ENCODE measurements around the gene ARHGEF12. TPM values are rescaled to one million over a fixed set of nuclear protein-coding genes. Genes with fewer than 3 reads are reported as not detected.

The ARHGEF12 gene
- total RNA-seq, 2 donors from 2014 or later = 113 to 132 TPM

DNA sequence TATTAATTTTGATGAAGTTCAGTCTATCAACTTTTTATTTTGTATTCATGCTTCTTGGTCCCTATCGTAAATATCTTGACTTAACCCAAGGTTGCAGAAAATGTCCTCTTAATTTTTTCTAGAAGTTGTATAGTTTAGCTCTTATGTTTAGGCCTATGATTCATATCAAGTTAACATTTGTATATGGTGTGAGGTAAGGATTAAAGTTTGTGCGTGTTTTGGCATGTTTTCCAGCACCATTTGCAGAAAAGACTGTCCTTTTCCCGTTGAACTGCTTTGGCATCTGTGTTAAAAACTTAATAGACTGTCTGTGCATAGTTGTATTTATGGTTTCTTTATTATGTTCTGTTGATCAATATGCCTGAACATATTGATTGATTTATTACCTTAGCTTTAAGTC lies 42.3 kb downstream of the ARHGEF12 start:
- DNase-seq (ENCODE audit: low spot score) (no peak), ATAC-seq (ENCODE audit: insufficient number of reproducible peaks, low FRiP score, low read depth) (no peak)
- H3K4me3 ChIP-seq = no peak overlapping the region
- H3K9me3 ChIP-seq = peaks cover 3% of the 10 kb centered on the region
- H3K36me3 ChIP-seq = no peaks in the 10 kb centered on the region
- no peak for TF ChIP-seq CTCF (IDR thresholded peaks at IDR 0.05)
- H3K27ac ChIP-seq = no peak overlapping the region
- no peaks in the 10 kb centered on the region for H3K27me3 ChIP-seq (replicated peaks; ENCODE audit: insufficient read depth)
- peaks cover 5 to 44% of the 10 kb centered on the region in 2 donors for H3K4me1 ChIP-seq (ENCODE audit: control insufficient read depth in 1 of 2, low read depth in 2 of 2)

- no peak overlapping the region for H3K27ac ChIP-seq
- no peak for DNase-seq (ENCODE audit: low spot score)
- H3K27me3 ChIP-seq (replicated peaks; ENCODE audit: insufficient read depth) = no peaks in the 10 kb centered on the region
- no peak overlapping the region for H3K4me3 ChIP-seq
- peaks cover 22 to 50% of the 10 kb centered on the region in 2 donors for H3K4me1 ChIP-seq (ENCODE audit: control insufficient read depth in 1 of 2, low read depth in 2 of 2)
- H3K36me3 ChIP-seq = no peaks in the 10 kb centered on the region
- TF ChIP-seq CTCF (IDR thresholded peaks at IDR 0.05) = no peak
- H3K9me3 ChIP-seq = peaks cover 3% of the 10 kb centered on the region
- ATAC-seq (ENCODE audit: insufficient number of reproducible peaks, low FRiP score, low read depth) = no peak
Measured at GRCh38 chr11:120381401-120381800, 45.2 kb downstream of the ARHGEF12 start.

DNA sequence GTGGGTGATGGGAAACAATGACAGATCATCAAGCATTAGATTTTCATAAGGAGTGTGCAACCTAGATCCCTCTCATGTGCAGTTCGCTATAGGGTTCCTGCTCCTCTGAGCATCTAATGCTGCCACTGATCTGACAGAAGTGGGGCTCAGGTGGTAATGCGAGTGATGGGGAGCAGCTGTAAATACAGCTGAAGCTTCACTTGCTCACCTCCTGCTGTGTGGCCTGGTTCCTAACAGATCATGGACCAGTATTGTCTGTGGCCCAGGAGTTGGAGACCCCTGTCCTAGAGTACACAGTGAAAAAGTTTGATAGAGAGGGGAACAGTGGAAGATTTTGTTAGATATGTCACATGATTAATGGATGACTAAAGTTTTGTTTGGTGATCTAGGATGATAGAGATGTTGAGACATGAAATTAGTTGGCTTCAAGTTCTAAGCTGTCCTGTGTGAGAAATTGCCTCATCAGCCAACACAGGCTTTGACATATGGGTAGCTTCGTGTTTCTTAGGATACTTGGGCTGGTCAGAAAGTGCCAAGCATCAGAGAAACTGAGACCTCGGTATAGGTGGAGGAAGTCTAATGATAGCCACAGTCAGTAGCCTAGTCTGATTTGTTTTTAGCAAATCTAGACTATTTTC lies 47.4 kb downstream of the ARHGEF12 start:
- no peaks in the 10 kb centered on the region for H3K27me3 ChIP-seq (replicated peaks; ENCODE audit: insufficient read depth)
- ATAC-seq (ENCODE audit: insufficient number of reproducible peaks, low FRiP score, low read depth) = no peak
- H3K4me1 ChIP-seq (ENCODE audit: control insufficient read depth in 1 of 2, low read depth in 2 of 2) = peaks cover 24 to 56% of the 10 kb centered on the region in 2 donors
- no peak overlapping the region for H3K27ac ChIP-seq
- no peak overlapping the region for H3K4me3 ChIP-seq
- H3K9me3 ChIP-seq = no peaks in the 10 kb centered on the region
- no peak for DNase-seq (ENCODE audit: low spot score)
- TF ChIP-seq CTCF (IDR thresholded peaks at IDR 0.05) = no peak
- H3K36me3 ChIP-seq = no peaks in the 10 kb centered on the region

GRCh38 chr11:120384476-120384875 lies 48.3 kb downstream of the ARHGEF12 start:
- H3K36me3 ChIP-seq = no peaks in the 10 kb centered on the region
- TF ChIP-seq CTCF (IDR thresholded peaks at IDR 0.05) = no peak
- H3K9me3 ChIP-seq = no peaks in the 10 kb centered on the region
- DNase-seq (ENCODE audit: low spot score) (no peak), ATAC-seq (ENCODE audit: insufficient number of reproducible peaks, low FRiP score, low read depth) (no peak)
- H3K27ac ChIP-seq = no peak overlapping the region
- H3K27me3 ChIP-seq (replicated peaks; ENCODE audit: insufficient read depth) = no peaks in the 10 kb centered on the region
- no peak overlapping the region for H3K4me3 ChIP-seq
- H3K4me1 ChIP-seq (ENCODE audit: control insufficient read depth in 1 of 2, low read depth in 2 of 2) = peaks cover 24 to 56% of the 10 kb centered on the region in 2 donors

DNA sequence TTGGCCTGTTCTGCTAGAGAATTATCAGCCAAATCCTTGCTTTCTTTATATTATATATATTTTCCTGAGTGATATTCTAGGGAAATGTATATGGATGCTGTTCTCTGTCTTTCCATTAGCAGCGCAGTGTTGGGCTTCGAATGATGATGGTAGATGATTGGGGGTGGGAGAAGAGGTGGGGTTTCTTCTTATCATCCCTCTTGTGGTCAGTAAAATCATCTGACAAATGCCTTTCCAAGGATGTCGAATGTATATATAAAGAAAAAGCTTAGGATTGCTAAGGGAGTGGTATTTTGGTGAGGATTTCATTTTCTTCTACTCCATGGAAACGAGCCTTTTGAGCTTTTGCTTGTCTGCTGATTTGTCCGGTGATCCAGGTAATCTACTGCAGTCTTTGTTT lies 48.9 kb downstream of the ARHGEF12 start:
- DNase-seq (ENCODE audit: low spot score) (no peak), ATAC-seq (ENCODE audit: insufficient number of reproducible peaks, low FRiP score, low read depth) (no peak)
- Histone ChIP-seq H3K27me3 (replicated peaks; ENCODE audit: insufficient read depth) (no peaks in the 10 kb centered on the region), H3K27ac (no peak overlapping the region), H3K4me1 (ENCODE audit: control insufficient read depth in 1 of 2, low read depth in 2 of 2) (peaks cover 24 to 52% of the 10 kb centered on the region in 2 donors), H3K36me3 (no peaks in the 10 kb centered on the region), H3K4me3 (no peak overlapping the region), H3K9me3 (no peaks in the 10 kb centered on the region)
- no peak for TF ChIP-seq CTCF (IDR thresholded peaks at IDR 0.05)
